K562 (cell line): ENCODE measurements around the gene SLC24A1. TPM values are rescaled to one million over a fixed set of nuclear protein-coding genes. Genes with fewer than 3 reads are reported as not detected.

ENCODE experiments used
- ATAC-seq: fragments of 200-7000 bp; cut with Tn5 transposase; 3 replicates; pipeline ENCODE4 v1.9.1; 2020; ENCODE audit warnings: moderate library complexity
- BruUV-seq: library from RNA; stranded (reverse); fragments of 400-500 nt; replicated peaks from 2 replicates; lab custom pipeline; 2021; lab: Mats Ljungman, UMichigan
- CTCF ChIA-PET: fragments of 300-600 bp; formaldehyde crosslinking; extraction: SDS; loops from one replicate; lab custom pipeline; 2021; ENCODE audit warnings: low intra/inter-chr PET ratio; lab: Yijun Ruan, JAX
- POLR2A ChIA-PET: fragments of 300-600, 350-650 bp; sonication (Branson Sonifier 250); formaldehyde crosslinking; extraction: SDS; loops from one replicate; lab custom pipeline; 2021; ENCODE audit warnings: antibody characterized with exemption, inconsistent platforms; lab: Yijun Ruan, JAX
- DNase-seq, 4 experiments: peaks; one replicate each; pipeline versions ENCODE4 v3.0.0 to v3.0.0-alpha.2; 2011 to 2018; ENCODE audit warnings: low spot score in 3 of 4, mixed read lengths in 3 of 4; ENCODE audit errors: extremely low read depth in 1 of 4
- FAIRE-seq: peaks from 2 replicates; lab custom pipeline; 2011; peaks lifted over from hg19 to GRCh38; lab: Jason Lieb, UNC
- H2AFZ ChIP-seq: 2 replicates; pipeline ENCODE4 v1.6.0; 2011; ENCODE audit warnings: low read depth, low read length, control low read depth, inconsistent platforms
- H3K27ac ChIP-seq: fragments of 200-600 bp; 3 replicates; pipeline ENCODE4 v1.8.0; 2011; ENCODE audit warnings: low read depth, mild to moderate bottlenecking, control low read depth, inconsistent platforms, low read length, moderate library complexity, mixed read lengths; ENCODE audit errors: extremely low read depth
- H3K27me3 ChIP-seq, 2 experiments: fragments of 300-600 bp in 1 of 2; 2 replicates in 1 of 2; 3 replicates in 1 of 2; pipeline versions ENCODE4 v1.6.0 to v1.8.0; 2011; ENCODE audit warnings: inconsistent platforms in 2 of 2, low read length in 2 of 2, mild to moderate bottlenecking in 1 of 2, mixed read lengths in 1 of 2, moderate library complexity in 1 of 2; ENCODE audit not compliant: control insufficient read depth in 2 of 2, insufficient read depth in 2 of 2
- H3K36me3 ChIP-seq: fragments of 300-600 bp; 3 replicates; pipeline ENCODE4 v1.8.0; 2011; ENCODE audit warnings: mild to moderate bottlenecking, low read length, inconsistent platforms; ENCODE audit not compliant: control insufficient read depth, insufficient read depth
- H3K4me1 ChIP-seq, 2 experiments: fragments of 200-600 bp in 1 of 2; replicated peaks in 1 of 2; 2 replicates in 1 of 2; 3 replicates in 1 of 2; pipeline versions ENCODE4 v1.5.1 to v1.8.0; 2011; ENCODE audit warnings: inconsistent platforms in 2 of 2, low read length in 2 of 2, mild to moderate bottlenecking in 1 of 2, mixed read lengths in 1 of 2, moderate library complexity in 1 of 2; ENCODE audit not compliant: control insufficient read depth in 2 of 2, insufficient read depth in 2 of 2
- H3K4me2 ChIP-seq: 2 replicates; pipeline ENCODE4 v1.6.1; 2011; ENCODE audit warnings: low read length, control low read depth, inconsistent platforms, mixed read lengths; ENCODE audit not compliant: insufficient read depth
- H3K4me3 ChIP-seq: fragments of 200-600 bp; sonication (generic), shearing (Covaris generic); 2 replicates; pipeline ENCODE4 v1.5.1; 2016; ENCODE audit warnings: control low read depth, inconsistent platforms
- H3K79me2 ChIP-seq: fragments of 200-600 bp; 3 replicates; pipeline ENCODE4 v1.8.0; 2011; ENCODE audit warnings: low read length, inconsistent platforms; ENCODE audit not compliant: control insufficient read depth, insufficient read depth
- H3K9ac ChIP-seq, 2 experiments: 2 replicates each; pipeline versions ENCODE4 v1.6.0 to v1.6.1; 2011; ENCODE audit warnings: low read depth in 2 of 2, low read length in 2 of 2, control low read depth in 1 of 2, inconsistent platforms in 1 of 2, mild to moderate bottlenecking in 1 of 2, mixed read lengths in 1 of 2; ENCODE audit not compliant: insufficient read depth in 1 of 2
- H3K9me1 ChIP-seq: one replicate; pipeline ENCODE4 v1.6.0; 2011; ENCODE audit warnings: inconsistent platforms, mild to moderate bottlenecking, low read length, moderate library complexity; ENCODE audit not compliant: control insufficient read depth, insufficient read depth
- H3K9me3 ChIP-seq: replicated peaks from 2 replicates; pipeline ENCODE4 v1.5.1; 2011; ENCODE audit warnings: low read depth, low read length, inconsistent platforms; ENCODE audit not compliant: control insufficient read depth, insufficient read depth
- H4K20me1 ChIP-seq: replicated peaks from 2 replicates; pipeline ENCODE4 v1.6.1; 2011; ENCODE audit warnings: low read length, inconsistent platforms, mixed read lengths; ENCODE audit not compliant: control insufficient read depth, insufficient read depth
- HDAC1 ChIP-seq, 2 experiments: fragments of 450-650 bp; IDR thresholded peaks; 2 replicates each; pipeline ENCODE4 v1.6.1; 2016 to 2017; ENCODE audit warnings: inconsistent platforms in 1 of 2, mild to moderate bottlenecking in 1 of 2, moderate library complexity in 1 of 2
- RBM14 ChIP-seq: fragments of 200-400 bp; formaldehyde crosslinking; IDR thresholded peaks from 2 replicates; pipeline ENCODE4 v1.6.1; 2018; ENCODE audit warnings: low read depth, mild to moderate bottlenecking, low read length, moderate library complexity, borderline replicate concordance; ENCODE audit not compliant: insufficient read depth
- whole genome bisulfite sequencing: fragments of 100-300 bp; shearing (Covaris generic); methylation state at CpG from one replicate; pipeline ENCODE4 v1.1.6; 2016; ENCODE audit warnings: low coverage, mixed read lengths; ENCODE audit not compliant: insufficient coverage; ENCODE audit errors: missing lambda C conversion rate; 5-methylcytosine and 5-hydroxymethylcytosine counted together
- in situ Hi-C: fragments of 300-500 bp; cut with MboI; formaldehyde crosslinking; loops from 4 replicates; pipeline ENCODE4 v1.15.0; 2018; ENCODE audit warnings: inconsistent platforms, mixed read lengths
- intact Hi-C: fragments of 100-400 bp; cut with micrococcal nuclease; formaldehyde crosslinking; loops from 2 replicates; pipeline ENCODE4 v1.14.2; 2022
- polyA plus RNA-seq, 8 experiments: library from polyadenylated mRNA; depleted of rRNA in 4 of 8; stranded (reverse) in 5 of 8; unstranded in 3 of 8; fragments of >200 nt; fragmentation: Nextera tagmentation in 2 of 8; fragmentation: Illumina TruSeq in 1 of 8; extraction: Ambion mirVana in 2 of 8; extraction: Trizol in 1 of 8; gene quantifications; 2 replicates each; pipeline versions ENCODE4 v1.2.1 to v1.2.3, GENCODE V29; 2011 to 2014; ENCODE audit warnings: inconsistent platforms in 1 of 8, missing spikeins in 1 of 8
- total RNA-seq, 7 experiments: library from RNA; depleted of rRNA in 6 of 7; stranded (reverse); fragments of >200 nt in 6 of 7; fragmentation: Illumina TruSeq in 2 of 7; extraction: Trizol in 2 of 7; gene quantifications; 2 replicates each; pipeline versions ENCODE4 v1.2.1 to v1.2.3, GENCODE V29; 2011 to 2021; ENCODE audit warnings: low replicate concordance in 1 of 7
- TF ChIP-seq, protein P1 (sequence below): fragments of 250-450 bp; sonication (Bioruptor Pico); IDR thresholded peaks from 2 replicates; pipeline ENCODE4 v1.8.0; 2022; ENCODE audit warnings: inconsistent platforms
- TF ChIP-seq, protein P2 (sequence below), 2 experiments: IDR thresholded peaks; 2 replicates each; pipeline ENCODE4 v1.6.1; 2011; ENCODE audit warnings: borderline replicate concordance in 1 of 2, control low read depth in 1 of 2, low read depth in 1 of 2, low read length in 1 of 2, mild to moderate bottlenecking in 1 of 2, mixed read lengths in 1 of 2, moderate library complexity in 1 of 2; ENCODE audit not compliant: insufficient read depth in 1 of 2, insufficient read length in 1 of 2, poor library complexity in 1 of 2, severe bottlenecking in 1 of 2; ENCODE audit errors: extremely low read depth in 1 of 2
- TF ChIP-seq, protein P3 (sequence below), 2 experiments: fragments of 450-650 bp; conservative IDR thresholded peaks; 2 replicates each; pipeline ENCODE4 v1.6.1; 2017; ENCODE audit warnings: mild to moderate bottlenecking in 2 of 2, moderate library complexity in 2 of 2
- TF ChIP-seq, protein P4 (sequence below): fragments of 250-450 bp; sonication (Bioruptor Pico); IDR thresholded peaks from 2 replicates; pipeline ENCODE4 v1.5.0; 2020; ENCODE audit warnings: mild to moderate bottlenecking, borderline replicate concordance

SLC24A1 gene
- total and polyA plus RNA-seq, 9 of the 15 experiments (the other 6 are each of a cell fraction or from before 2014, with no cell fraction given), result 3.1 to 8.2 (median 5.5) TPM

DNA sequence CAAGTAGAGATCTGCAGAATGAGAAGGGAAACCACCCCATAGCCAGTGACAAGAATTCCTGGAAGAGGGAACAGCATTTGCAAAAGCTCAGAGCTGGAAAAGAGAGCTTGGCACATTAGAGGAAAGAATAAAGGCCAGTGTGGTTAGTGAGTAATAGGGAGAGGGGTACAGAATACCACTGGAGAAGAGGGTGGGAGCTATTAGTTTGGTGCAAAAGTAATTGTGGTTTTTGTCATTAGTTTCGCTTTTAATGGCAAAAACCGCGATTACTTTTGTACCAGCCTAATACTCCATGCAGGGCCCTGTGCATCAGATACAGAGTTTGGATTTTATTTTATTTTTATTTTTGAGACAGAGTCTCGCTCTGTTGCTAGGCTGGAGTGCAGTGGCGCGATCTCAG, 9.8 kb downstream of the SLC24A1 start:
- no peaks in the 10 kb centered on the region for H4K20me1 ChIP-seq
- H3K9me3 ChIP-seq, result no peaks in the 10 kb centered on the region
- WGBS, result 62% methylated on average over 4 of the region's 6 CpGs
- no peak for ATAC-seq
- no peaks in the 10 kb centered on the region for H3K9me1 ChIP-seq
- no peaks in the 10 kb centered on the region for H3K27me3 ChIP-seq
- in situ Hi-C loops, result loop anchor here (25.0 kb wide), 1 partner anchor 231 kb away; the partner anchor contains the start of gene RAB11A
- POLR2A ChIA-PET, result interaction anchor here (0.6 to 0.7 kb wide), 2 partner anchors 9 to 636 kb away, joined by 3 read pairs; no protein-coding TSS in a partner anchor
- BruUV-seq, result no TSS peak
- no peak overlapping the region for H2AFZ ChIP-seq
- no peaks in the 10 kb centered on the region for H3K79me2 ChIP-seq
- FAIRE-seq, result no peak
- no peak overlapping the region for H3K27ac ChIP-seq
- no peak overlapping the region for H3K9ac ChIP-seq
- peaks cover 0 to 8% of the 10 kb centered on the region in 2 experiments; a peak in 2 of 5 replicates for H3K4me1 ChIP-seq
- TF ChIP-seq, protein P1, sequence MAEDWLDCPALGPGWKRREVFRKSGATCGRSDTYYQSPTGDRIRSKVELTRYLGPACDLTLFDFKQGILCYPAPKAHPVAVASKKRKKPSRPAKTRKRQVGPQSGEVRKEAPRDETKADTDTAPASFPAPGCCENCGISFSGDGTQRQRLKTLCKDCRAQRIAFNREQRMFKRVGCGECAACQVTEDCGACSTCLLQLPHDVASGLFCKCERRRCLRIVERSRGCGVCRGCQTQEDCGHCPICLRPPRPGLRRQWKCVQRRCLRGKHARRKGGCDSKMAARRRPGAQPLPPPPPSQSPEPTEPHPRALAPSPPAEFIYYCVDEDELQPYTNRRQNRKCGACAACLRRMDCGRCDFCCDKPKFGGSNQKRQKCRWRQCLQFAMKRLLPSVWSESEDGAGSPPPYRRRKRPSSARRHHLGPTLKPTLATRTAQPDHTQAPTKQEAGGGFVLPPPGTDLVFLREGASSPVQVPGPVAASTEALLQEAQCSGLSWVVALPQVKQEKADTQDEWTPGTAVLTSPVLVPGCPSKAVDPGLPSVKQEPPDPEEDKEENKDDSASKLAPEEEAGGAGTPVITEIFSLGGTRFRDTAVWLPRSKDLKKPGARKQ (CRISPR knock-in tag), result no peak
- TF ChIP-seq, protein P2, sequence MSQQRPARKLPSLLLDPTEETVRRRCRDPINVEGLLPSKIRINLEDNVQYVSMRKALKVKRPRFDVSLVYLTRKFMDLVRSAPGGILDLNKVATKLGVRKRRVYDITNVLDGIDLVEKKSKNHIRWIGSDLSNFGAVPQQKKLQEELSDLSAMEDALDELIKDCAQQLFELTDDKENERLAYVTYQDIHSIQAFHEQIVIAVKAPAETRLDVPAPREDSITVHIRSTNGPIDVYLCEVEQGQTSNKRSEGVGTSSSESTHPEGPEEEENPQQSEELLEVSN (IDR thresholded peaks at IDR 0.05; ENCODE audit: borderline replicate concordance in 1 of 2, extremely low read depth in 1 of 2, insufficient read depth in 1 of 2, insufficient read length in 1 of 2, low read depth in 1 of 2, low read length in 1 of 2, poor library complexity in 1 of 2, severe bottlenecking in 1 of 2), result no peak
- TF ChIP-seq, protein P3, sequence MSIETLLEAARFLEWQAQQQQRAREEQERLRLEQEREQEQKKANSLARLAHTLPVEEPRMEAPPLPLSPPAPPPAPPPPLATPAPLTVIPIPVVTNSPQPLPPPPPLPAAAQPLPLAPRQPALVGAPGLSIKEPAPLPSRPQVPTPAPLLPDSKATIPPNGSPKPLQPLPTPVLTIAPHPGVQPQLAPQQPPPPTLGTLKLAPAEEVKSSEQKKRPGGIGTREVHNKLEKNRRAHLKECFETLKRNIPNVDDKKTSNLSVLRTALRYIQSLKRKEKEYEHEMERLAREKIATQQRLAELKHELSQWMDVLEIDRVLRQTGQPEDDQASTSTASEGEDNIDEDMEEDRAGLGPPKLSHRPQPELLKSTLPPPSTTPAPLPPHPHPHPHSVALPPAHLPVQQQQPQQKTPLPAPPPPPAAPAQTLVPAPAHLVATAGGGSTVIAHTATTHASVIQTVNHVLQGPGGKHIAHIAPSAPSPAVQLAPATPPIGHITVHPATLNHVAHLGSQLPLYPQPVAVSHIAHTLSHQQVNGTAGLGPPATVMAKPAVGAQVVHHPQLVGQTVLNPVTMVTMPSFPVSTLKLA (conservative IDR thresholded peaks at IDR 0.05), result no peak
- TF ChIP-seq RBM14 (no peak), HDAC1 (IDR thresholded peaks at IDR 0.05) (no peak)
- TF ChIP-seq, protein P4, sequence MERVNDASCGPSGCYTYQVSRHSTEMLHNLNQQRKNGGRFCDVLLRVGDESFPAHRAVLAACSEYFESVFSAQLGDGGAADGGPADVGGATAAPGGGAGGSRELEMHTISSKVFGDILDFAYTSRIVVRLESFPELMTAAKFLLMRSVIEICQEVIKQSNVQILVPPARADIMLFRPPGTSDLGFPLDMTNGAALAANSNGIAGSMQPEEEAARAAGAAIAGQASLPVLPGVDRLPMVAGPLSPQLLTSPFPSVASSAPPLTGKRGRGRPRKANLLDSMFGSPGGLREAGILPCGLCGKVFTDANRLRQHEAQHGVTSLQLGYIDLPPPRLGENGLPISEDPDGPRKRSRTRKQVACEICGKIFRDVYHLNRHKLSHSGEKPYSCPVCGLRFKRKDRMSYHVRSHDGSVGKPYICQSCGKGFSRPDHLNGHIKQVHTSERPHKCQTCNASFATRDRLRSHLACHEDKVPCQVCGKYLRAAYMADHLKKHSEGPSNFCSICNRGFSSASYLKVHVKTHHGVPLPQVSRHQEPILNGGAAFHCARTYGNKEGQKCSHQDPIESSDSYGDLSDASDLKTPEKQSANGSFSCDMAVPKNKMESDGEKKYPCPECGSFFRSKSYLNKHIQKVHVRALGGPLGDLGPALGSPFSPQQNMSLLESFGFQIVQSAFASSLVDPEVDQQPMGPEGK (CRISPR knock-in tag), result no peak
- H3K4me3 ChIP-seq, result no peak overlapping the region
- CTCF ChIA-PET, result no interaction called here
- intact Hi-C loops, result loop anchor here (10.0 kb wide), 1 partner anchor 317 kb away; no protein-coding TSS in a partner anchor
- no peaks in the 10 kb centered on the region for H3K36me3 ChIP-seq
- H3K4me2 ChIP-seq, result no peak overlapping the region
- no peak for DNase-seq
